GM10266 (cell line): Measurements from ENCODE around the gene SMPD4.
A peak's percentile ranks its signal among the peaks of the same experiment; 100 is the strongest.
"Not testable (repeated sequence)": the region's sequence is repeated elsewhere in the genome, so short reads cannot be mapped to it uniquely, and the experiment has no call there.

Experiments
- DNase-seq: peaks from one replicate; pipeline ENCODE4 v3.0.0; 2012; ENCODE audit errors: extremely low spot score
- TF ChIP-seq, protein P1 (sequence below): IDR thresholded peaks from 2 replicates; pipeline ENCODE4 v1.5.1; 2012; ENCODE audit warnings: mild to moderate bottlenecking, low read depth; ENCODE audit not compliant: control insufficient read depth, insufficient read depth; ENCODE audit errors: missing control alignments

The SMPD4 gene

DNA sequence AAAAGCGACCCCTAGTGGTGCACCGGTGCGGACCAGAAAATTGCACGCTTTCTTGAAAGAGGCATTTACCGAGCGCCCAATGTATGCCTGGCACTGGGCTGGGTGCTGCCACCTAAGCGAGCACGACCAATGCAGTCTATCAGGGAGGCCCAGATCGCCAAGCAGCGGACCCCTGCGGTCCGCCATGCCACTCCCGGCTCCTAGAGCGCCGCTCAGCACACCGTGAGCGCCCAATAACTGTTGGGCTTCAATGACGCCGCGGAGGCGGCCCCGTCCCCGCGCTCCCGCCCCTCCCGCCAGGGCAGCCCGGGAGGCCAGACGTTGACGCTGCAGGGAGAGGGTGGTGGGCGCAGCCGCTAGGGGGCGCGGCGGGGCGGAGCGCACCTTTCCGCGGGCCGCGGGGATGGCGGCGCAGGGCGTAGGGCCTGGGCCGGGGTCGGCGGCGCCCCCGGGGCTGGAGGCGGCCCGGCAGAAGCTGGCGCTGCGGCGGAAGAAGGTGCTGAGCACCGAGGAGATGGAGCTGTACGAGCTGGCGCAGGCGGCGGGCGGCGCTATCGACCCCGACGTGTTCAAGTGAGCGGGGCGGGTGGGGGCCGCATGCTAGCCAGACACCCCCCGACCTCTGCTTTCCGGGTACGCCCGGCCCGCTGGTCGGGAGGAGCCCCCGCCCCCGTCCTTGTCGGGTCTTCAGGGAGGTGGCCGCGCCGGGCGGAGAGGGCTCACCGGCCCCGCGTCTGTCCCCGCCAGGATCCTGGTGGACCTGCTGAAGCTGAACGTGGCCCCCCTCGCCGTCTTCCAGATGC lies 679 bp upstream of the SMPD4 start, which contains the start of gene MZT2B:
MZT2B (plus strand) TSS at position 383 of the 803 bp plus-strand sequence; CDS start at position 404, 21 bp downstream.
- TF ChIP-seq, protein P1, sequence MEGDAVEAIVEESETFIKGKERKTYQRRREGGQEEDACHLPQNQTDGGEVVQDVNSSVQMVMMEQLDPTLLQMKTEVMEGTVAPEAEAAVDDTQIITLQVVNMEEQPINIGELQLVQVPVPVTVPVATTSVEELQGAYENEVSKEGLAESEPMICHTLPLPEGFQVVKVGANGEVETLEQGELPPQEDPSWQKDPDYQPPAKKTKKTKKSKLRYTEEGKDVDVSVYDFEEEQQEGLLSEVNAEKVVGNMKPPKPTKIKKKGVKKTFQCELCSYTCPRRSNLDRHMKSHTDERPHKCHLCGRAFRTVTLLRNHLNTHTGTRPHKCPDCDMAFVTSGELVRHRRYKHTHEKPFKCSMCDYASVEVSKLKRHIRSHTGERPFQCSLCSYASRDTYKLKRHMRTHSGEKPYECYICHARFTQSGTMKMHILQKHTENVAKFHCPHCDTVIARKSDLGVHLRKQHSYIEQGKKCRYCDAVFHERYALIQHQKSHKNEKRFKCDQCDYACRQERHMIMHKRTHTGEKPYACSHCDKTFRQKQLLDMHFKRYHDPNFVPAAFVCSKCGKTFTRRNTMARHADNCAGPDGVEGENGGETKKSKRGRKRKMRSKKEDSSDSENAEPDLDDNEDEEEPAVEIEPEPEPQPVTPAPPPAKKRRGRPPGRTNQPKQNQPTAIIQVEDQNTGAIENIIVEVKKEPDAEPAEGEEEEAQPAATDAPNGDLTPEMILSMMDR = peak; percentile 90
- peak; percentile 94 for DNase-seq

DNA sequence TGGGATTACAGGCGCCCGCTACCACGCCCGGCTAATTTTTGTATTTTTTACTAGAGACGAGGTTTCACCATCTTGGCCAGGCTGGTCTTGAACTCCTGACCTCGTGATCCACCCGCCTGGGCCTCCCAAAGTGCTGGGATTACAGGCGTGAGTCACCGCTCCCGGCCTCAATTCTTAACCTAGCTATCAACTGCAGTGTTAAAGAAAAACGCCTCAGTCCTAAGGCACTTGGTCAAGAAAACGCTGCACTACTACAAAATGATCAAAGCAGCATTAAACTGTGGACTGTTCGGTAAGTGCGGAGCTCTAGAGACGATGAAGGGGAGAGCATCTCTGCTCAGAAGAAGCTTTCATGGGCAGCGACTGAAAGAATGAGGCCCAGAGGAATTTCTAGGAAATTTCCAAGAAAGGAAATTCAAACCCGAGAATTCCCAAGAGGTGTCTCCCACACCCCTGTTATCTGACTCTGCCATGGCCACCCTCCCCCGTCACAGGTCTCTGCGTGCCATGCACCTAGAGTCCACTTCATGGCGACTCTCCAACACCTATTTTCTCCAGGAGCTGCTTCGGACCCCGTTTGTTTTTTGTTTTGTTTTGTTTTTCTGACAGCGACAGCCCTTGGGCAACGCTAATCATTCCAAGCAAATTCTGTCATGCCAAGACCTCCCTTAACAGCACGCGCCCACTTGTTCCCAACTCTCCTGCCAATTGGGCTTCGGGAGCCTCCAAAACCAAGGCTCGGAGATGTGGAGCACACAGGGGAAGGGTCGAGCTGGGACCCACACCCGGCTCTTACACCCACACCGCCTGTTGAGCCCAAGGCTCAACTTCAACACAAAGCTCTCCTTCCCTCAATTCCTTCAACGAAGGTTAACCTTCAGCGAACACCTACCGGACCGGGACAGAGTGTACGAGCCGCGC lies 738 bp downstream of the SMPD4 start:
- not testable (repeated sequence) for DNase-seq

DNA sequence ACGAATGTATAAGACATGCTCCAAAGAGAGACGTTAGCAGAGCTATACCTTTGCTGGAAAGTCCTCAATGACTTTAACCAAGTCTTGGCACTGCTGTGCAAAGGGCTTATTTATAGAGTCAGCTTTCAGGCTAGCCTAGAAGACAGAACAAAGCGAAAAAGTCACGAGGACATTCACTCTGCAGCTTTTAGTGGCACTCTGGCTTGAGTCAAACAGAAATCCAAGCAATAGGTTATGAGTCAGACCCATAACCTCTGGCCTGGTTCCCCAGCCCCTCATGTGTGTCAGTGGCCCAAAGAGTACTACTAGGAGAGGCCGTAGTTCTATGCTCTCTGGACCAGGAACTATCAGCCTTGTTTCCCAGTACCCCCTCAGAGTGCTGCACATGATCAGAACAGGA lies 6.5 kb downstream of the SMPD4 start:
- DNase-seq = not testable (repeated sequence)

DNA sequence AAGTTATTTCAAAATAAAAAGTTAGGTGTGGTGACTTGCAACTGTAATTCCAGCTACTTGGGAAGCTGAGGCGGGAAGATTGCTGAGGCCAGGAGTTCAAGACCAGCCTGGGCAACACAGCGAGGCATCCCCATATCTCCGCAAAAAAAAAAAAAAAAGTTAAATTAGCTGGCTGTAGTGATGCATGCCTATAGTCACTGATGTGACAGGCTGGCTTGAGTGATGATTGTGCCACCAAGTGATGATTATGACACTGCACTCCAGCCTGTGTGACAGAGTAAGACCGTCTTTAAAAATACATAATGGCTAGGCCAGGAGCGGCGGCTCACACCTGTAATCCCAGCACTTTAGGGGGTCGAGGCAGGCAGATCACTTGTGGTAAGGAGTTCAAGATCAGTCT lies 11.5 kb downstream of the SMPD4 start:
- DNase-seq = no peak

DNA sequence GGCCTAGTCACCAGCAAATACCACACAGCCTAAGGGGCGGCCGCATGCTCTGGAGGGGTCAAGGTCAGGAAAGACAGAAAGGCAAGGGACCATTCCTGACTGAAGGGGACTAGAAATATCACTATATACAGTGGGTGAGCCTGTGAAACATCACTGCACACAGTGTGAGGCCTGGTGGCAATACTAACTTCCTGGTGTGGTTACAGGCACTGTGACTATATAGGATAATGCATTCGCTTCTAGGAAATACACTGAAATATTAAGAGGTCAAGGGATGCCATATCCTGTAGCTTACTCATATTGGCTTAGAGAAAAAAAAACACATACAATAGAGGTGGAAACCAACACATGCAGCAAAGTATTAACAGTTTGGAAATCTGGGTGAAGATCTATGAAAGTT lies 12.2 kb downstream of the SMPD4 start:
- not testable (repeated sequence) for DNase-seq

More for the DNA sequence above, 11.5 kb downstream of the SMPD4 start:
- TF ChIP-seq, protein P1 = no peak

DNA sequence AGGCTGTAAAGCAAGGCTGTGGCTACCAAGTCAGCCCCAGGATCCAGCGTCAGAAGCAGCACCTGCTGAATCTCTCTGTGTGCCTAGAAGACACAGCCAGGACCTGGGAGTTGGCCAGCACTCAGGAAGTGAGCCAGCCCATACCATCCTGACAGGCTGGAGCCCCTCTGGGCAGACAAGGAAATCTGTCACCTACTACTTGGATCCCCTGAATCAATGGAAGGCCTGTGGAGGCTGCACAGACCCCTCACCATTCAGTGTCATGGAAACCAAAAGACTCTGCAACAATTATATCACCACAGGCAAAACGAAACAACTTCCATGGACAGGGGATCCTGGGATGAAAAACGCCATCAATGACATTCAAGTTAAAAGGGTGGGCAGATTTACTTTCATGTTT lies 14.8 kb downstream of the SMPD4 start:
- DNase-seq = not testable (repeated sequence)

DNA sequence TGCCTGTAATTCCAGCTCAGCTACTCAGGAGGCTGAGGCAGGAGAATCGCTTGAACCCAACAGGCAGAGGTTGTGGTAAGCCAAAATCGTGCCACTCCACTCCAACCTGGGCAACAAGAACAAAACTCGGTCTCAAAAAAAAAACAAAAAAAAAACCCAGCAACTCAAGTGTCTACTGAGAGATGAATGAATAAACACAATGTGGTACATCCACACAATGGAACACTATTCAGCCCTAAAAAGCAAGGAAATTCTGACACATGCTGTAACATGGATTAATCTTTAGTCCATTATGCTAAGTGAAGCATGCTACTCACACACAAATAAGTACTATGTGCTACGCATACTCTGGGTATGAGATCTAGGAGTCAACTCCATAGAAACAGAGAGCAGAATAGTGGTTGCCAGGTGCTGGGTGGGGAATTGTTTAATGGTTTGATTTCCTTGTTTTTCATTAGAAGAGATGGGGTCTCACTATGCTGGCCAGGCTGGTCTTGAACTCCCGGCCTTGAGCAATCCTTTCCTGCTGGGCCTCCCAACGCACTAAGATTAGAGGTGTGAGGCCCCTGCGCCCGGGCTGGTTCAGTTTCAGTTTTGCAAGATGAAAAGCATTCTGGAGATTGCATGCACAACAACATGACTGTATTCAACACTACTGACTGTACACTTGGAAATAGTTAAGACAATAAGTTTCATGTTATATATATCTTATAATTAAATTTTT lies 15.9 kb downstream of the SMPD4 start:
- DNase-seq = no peak
- TF ChIP-seq, protein P1 = no peak

DNA sequence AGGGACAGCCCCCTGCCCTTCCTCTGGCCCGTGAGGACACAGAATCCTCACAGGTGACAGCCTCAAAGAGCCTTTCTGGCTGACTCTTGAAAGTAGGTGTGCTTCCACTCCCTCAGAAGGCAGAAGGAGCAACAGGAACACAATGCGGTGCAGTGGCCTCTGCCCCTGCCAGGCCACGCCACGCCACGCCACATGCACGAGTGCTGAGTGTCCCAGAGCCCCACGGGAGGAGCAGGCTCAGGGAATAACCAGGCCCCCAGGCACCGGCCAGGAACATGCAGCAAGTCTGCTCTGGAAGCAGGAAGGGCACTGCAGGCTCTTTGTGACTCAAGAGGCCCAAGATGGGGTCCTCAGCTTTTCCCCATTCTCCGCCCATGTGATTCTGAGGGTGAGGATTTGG lies 18.4 kb downstream of the SMPD4 start:
- TF ChIP-seq, protein P1 = no peak
- DNase-seq = no peak

DNA sequence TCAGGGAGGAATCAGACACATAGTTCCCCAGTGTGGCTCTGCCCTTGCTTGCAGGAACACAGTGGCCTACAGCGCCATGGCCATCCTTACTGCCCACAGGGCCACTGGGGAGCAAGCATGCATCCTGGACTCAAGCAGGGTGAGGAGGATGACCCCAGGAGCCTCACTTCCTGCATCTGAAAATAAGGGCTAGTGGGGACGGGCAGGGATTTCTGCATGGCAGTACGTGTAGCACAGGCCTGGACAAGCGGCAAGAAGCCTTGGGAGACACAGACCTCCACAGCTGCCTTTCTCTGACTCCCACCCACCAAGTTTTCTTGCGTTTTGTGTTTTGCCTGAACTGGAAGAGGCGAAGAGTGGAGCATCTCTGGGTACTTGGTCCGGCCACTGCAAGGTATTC lies 18.9 kb downstream of the SMPD4 start:
- not testable (repeated sequence) for DNase-seq

DNA sequence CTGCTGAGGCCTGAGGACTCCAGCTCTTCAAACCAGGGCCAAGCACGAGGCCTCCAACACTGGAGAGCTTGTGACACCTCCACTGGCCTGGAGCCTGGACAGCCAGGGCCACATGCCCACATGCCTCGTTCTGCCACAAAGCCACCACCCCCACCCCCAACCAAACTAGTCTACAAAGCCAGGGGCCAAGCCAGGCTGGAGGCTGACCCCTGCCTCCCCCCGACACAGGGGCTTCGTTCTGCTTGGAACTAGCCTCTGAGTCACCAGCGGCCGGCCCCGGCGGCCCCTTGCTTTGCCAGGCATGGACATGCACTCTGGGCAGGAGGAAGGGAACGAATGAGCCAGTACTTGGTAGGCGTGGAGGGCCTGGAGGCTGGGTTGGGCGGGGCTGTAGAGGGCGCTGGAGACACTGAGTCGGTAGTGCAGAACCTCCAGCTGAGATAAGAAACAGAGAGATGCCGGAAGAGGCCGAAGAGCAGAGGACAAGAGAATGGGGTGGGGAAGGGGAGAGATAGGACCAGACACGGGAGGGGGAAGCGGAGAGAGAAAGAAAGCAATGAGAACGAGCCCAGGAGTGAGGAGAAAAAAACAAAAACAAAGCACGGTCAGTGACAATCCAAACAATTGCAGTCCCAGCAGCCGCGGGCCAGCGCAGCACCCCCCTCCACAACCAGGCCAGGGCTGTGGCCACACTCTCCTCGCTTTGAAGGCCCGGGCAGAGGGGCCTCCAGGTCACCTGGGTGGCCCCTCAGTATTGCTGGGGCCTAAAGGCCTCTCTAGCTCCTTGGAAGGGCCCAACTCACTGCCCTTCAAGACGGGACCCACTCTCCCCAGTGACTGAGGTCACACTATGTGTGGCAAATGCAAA lies 20.3 kb downstream of the SMPD4 start:
- not testable (repeated sequence) for DNase-seq
